A673 (cell line): Measurements from ENCODE around the gene CAPN10. TPM values are rescaled to one million over a fixed set of nuclear protein-coding genes. Genes with fewer than 3 reads are reported as not detected.

Experiments
- BruUV-seq: library from RNA; stranded (reverse); fragments of 400-500 nt; replicated peaks from 2 replicates; lab custom pipeline; 2021; lab: Mats Ljungman, UMichigan
- CTCF ChIA-PET: fragments of 300-600 bp; sonication (Branson Sonifier 250); formaldehyde crosslinking; loops from one replicate; lab custom pipeline; 2022; ENCODE audit warnings: antibody characterized with exemption; lab: Charles Lee
- POLR2A ChIA-PET: fragments of 300-600 bp; sonication (Branson Sonifier 250); formaldehyde crosslinking; loops from one replicate; lab custom pipeline; 2022; ENCODE audit warnings: antibody characterized with exemption; ENCODE audit not compliant: low non-redundant PET; lab: Charles Lee
- DNase-seq: peaks from one replicate; pipeline ENCODE4 v3.0.0-alpha.2; 2015; ENCODE audit warnings: low spot score
- H3K27ac ChIP-seq: fragments of 200-600 bp; sonication (generic); 2 replicates; pipeline ENCODE4 v1.5.1; 2016; ENCODE audit warnings: mixed run types, low read depth, mild to moderate bottlenecking, mixed read lengths, antibody characterized with exemption, low read length; ENCODE audit not compliant: poor library complexity, severe bottlenecking
- H3K27me3 ChIP-seq: fragments of 200-600 bp; sonication (generic); replicated peaks from 2 replicates; pipeline ENCODE4 v1.6.1; 2017; ENCODE audit warnings: mixed run types, low read depth, mild to moderate bottlenecking, mixed read lengths, antibody characterized with exemption, low read length; ENCODE audit not compliant: insufficient read depth, poor library complexity
- H3K36me3 ChIP-seq: fragments of 200-600 bp; sonication (generic); 2 replicates; pipeline ENCODE4 v1.6.1; 2016; ENCODE audit warnings: mixed run types, mild to moderate bottlenecking, mixed read lengths, antibody characterized with exemption, low read length; ENCODE audit not compliant: insufficient read depth, poor library complexity, severe bottlenecking
- H3K4me1 ChIP-seq: fragments of 200-600 bp; sonication (generic); 2 replicates; pipeline ENCODE4 v1.6.1; 2017; ENCODE audit warnings: mixed run types, mild to moderate bottlenecking, mixed read lengths, antibody characterized with exemption, low read length; ENCODE audit not compliant: insufficient read depth, poor library complexity, severe bottlenecking
- H3K4me3 ChIP-seq: fragments of 200-600 bp; sonication (generic); 2 replicates; pipeline ENCODE4 v1.5.1; 2016; ENCODE audit warnings: low read depth, mixed run types, mild to moderate bottlenecking, mixed read lengths, low read length; ENCODE audit not compliant: poor library complexity, severe bottlenecking
- H3K9me3 ChIP-seq: fragments of 200-600 bp; sonication (generic); 2 replicates; pipeline ENCODE4 v1.6.1; 2016; ENCODE audit warnings: mixed run types, low read depth, mild to moderate bottlenecking, mixed read lengths, antibody characterized with exemption, low read length; ENCODE audit not compliant: poor library complexity, severe bottlenecking
- EZH2 ChIP-seq: fragments of 200-600 bp; sonication (generic); IDR thresholded peaks from 2 replicates; pipeline ENCODE4 v1.6.1; 2017; ENCODE audit warnings: borderline replicate concordance, low read depth, mild to moderate bottlenecking, mixed read lengths, antibody characterized with exemption, low read length; ENCODE audit not compliant: poor library complexity, severe bottlenecking
- intact Hi-C: fragments of 100-400 bp; cut with micrococcal nuclease; formaldehyde crosslinking; loops from one replicate; pipeline ENCODE4 v1.10.0; 2022; ENCODE audit not compliant: unreplicated experiment
- total RNA-seq: library from RNA; stranded (reverse); gene quantifications from 2 replicates; pipeline ENCODE4 v1.2.3, GENCODE V29; 2021
- TF ChIP-seq, protein P1 (sequence below): fragments of 300-800, 200-600 bp; sonication (generic); conservative IDR thresholded peaks from 2 replicates; pipeline ENCODE4 v1.5.1; 2017; ENCODE audit warnings: low read depth, mild to moderate bottlenecking, antibody characterized with exemption, low read length, moderate library complexity, mixed read lengths

Gene CAPN10
- total RNA-seq, 1 experiment from 2014 or later: 43.5 TPM

DNA sequence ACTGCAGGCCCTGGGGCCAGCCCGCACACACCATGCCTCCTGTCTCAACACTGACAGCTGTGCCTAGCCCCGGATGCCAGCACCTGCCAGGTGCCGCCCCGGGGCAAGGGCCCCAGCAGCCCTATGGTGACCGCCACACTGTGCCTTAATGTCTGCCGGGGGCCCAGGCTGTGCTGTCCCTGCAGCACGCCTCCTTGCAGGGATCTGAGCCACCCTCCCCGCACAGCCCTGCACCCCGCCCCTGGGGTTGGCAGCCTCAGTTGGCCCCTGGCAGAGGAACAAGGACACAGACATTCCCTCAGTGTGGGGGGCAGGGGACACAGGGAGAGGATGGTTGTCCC, 8.5 kb upstream of the CAPN10 start:
- DNase-seq: no peak
- ChIA-PET CTCF (no interaction called here), POLR2A (no interaction called here)
- intact Hi-C loops: no loop called here
- H3K4me1 ChIP-seq: no peaks in the 10 kb centered on the region
- no TSS peak for BruUV-seq
- H3K9me3 ChIP-seq: no peaks in the 10 kb centered on the region
- H3K36me3 ChIP-seq: peaks cover 15% of the 10 kb centered on the region
- no peak overlapping the region for H3K27ac ChIP-seq
- no peak overlapping the region for H3K4me3 ChIP-seq
- no peaks in the 10 kb centered on the region for H3K27me3 ChIP-seq
- TF ChIP-seq EZH2: no peak
- TF ChIP-seq, protein P1, sequence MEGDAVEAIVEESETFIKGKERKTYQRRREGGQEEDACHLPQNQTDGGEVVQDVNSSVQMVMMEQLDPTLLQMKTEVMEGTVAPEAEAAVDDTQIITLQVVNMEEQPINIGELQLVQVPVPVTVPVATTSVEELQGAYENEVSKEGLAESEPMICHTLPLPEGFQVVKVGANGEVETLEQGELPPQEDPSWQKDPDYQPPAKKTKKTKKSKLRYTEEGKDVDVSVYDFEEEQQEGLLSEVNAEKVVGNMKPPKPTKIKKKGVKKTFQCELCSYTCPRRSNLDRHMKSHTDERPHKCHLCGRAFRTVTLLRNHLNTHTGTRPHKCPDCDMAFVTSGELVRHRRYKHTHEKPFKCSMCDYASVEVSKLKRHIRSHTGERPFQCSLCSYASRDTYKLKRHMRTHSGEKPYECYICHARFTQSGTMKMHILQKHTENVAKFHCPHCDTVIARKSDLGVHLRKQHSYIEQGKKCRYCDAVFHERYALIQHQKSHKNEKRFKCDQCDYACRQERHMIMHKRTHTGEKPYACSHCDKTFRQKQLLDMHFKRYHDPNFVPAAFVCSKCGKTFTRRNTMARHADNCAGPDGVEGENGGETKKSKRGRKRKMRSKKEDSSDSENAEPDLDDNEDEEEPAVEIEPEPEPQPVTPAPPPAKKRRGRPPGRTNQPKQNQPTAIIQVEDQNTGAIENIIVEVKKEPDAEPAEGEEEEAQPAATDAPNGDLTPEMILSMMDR: no peak

DNA sequence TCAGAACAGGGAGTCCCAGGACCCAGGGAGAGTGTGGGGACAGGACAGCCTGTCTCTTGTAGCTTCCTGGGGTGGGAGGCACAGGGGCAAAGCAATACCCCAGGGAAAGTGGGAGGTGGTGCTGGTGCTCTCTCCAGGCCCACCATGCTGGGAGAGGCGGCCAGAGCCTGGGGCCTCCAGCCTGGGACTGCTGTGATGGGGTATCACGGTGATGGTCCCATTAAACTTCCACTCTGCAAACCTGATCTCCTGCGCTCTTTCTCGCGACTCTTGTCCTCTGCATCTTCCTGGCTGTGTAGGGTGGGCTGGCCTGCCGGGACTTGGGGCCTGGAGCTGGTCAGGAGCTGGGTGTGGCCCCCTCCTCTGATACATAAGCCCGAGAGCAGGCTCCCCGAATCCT, 8.0 kb upstream of the CAPN10 start:
- intact Hi-C loops: no loop called here
- H3K9me3 ChIP-seq: no peaks in the 10 kb centered on the region
- TF ChIP-seq EZH2: no peak
- TF ChIP-seq, protein P1: no peak
- ChIA-PET CTCF (no interaction called here), POLR2A (no interaction called here)
- H3K27me3 ChIP-seq: no peaks in the 10 kb centered on the region
- H3K4me3 ChIP-seq: no peak overlapping the region
- DNase-seq: no peak
- no TSS peak for BruUV-seq
- no peaks in the 10 kb centered on the region for H3K4me1 ChIP-seq
- no peak overlapping the region for H3K27ac ChIP-seq
- peaks cover 15% of the 10 kb centered on the region for H3K36me3 ChIP-seq

DNA sequence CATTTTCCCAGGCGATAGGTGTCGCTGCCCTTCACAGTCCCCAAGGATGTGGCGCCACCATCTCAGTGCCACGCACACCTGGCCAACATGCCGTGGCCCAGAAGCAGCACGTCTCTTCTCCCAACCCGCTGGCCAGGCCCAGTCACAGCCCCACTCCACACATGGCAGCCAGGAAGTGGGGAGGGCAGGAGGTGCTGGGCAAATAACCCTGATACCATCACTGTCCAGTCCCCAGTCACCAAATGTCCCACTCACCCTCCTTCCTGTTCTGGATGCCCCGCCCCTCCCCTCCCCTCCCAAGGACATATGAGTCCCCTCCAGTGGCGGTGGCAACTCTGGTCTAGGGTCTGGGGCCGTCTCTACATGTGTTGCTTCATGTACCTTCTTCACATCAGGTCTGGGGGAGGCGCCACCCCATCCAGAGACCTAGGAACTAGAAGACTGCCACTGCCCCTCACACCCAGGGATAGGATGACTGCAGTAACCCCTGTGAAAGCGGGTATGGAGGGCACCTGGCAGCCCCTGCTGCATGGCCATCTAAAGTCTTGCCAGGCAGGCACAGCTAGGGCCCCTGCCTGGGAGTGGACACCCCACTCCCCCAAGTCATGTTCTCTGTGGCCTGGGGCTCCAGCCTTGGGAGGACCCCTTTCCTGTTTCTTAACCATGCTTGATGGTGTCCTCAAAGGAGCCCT, 7.3 kb upstream of the CAPN10 start:
- no peaks in the 10 kb centered on the region for H3K4me1 ChIP-seq
- no peak for DNase-seq
- no peaks in the 10 kb centered on the region for H3K9me3 ChIP-seq
- no peak for TF ChIP-seq EZH2
- TF ChIP-seq, protein P1: no peak
- no TSS peak for BruUV-seq
- ChIA-PET POLR2A (no interaction called here), CTCF (no interaction called here)
- H3K27me3 ChIP-seq: no peaks in the 10 kb centered on the region
- intact Hi-C loops: no loop called here
- peaks cover 15% of the 10 kb centered on the region for H3K36me3 ChIP-seq
- H3K27ac ChIP-seq: no peak overlapping the region
- H3K4me3 ChIP-seq: no peak overlapping the region
